H9 (cell line): ENCODE measurements around the gene GALNT9. TPM values are rescaled to one million over a fixed set of nuclear protein-coding genes. Genes with fewer than 3 reads are reported as not detected.

Experiments used
- DNase-seq: peaks from one replicate; pipeline ENCODE4 v3.0.0-alpha.2; 2017
- H2AFZ ChIP-seq: one replicate; pipeline ENCODE4 v1.6.1; 2013; ENCODE audit warnings: mild to moderate bottlenecking, low read length, control low read depth, moderate library complexity
- H2AK5ac ChIP-seq: 2 replicates; pipeline ENCODE4 v1.6.1; 2013; ENCODE audit warnings: low read length, control low read depth, mixed read lengths; ENCODE audit not compliant: insufficient read length
- H2BK120ac ChIP-seq: one replicate; pipeline ENCODE4 v1.6.1; 2013; ENCODE audit warnings: low read depth, mild to moderate bottlenecking, low read length, control low read depth, inconsistent platforms; ENCODE audit not compliant: poor library complexity, severe bottlenecking
- H2BK12ac ChIP-seq: 2 replicates; pipeline ENCODE4 v1.6.1; 2013; ENCODE audit warnings: low read length, control low read depth, mixed read lengths, low read depth; ENCODE audit not compliant: insufficient read length
- H2BK15ac ChIP-seq: 2 replicates; pipeline ENCODE4 v1.6.1; 2013; ENCODE audit warnings: low read depth, low read length, control low read depth
- H2BK20ac ChIP-seq: one replicate; pipeline ENCODE4 v1.6.1; 2013; ENCODE audit warnings: low read depth, mild to moderate bottlenecking, low read length, control low read depth, inconsistent platforms; ENCODE audit not compliant: poor library complexity, severe bottlenecking
- H2BK5ac ChIP-seq: 2 replicates; pipeline ENCODE4 v1.6.1; 2013; ENCODE audit warnings: low read length, control low read depth, mixed read lengths; ENCODE audit not compliant: insufficient read length
- H3K14ac ChIP-seq: 2 replicates; pipeline ENCODE4 v1.6.1; 2013; ENCODE audit warnings: low read length, control low read depth; ENCODE audit not compliant: insufficient read depth
- H3K18ac ChIP-seq: 2 replicates; pipeline ENCODE4 v1.6.1; 2013; ENCODE audit warnings: low read depth, mild to moderate bottlenecking, mixed read lengths, low read length, control low read depth; ENCODE audit not compliant: insufficient read length
- H3K23ac ChIP-seq: 2 replicates; pipeline ENCODE4 v1.6.1; 2013; ENCODE audit warnings: low read length, control low read depth, mixed read lengths, low read depth; ENCODE audit not compliant: insufficient read length
- H3K23me2 ChIP-seq: 2 replicates; pipeline ENCODE4 v1.6.1; 2013; ENCODE audit warnings: low read depth, mild to moderate bottlenecking, mixed read lengths, low read length, control low read depth; ENCODE audit not compliant: insufficient read length, poor library complexity, severe bottlenecking
- H3K27ac ChIP-seq: 2 replicates; pipeline ENCODE4 v1.5.1; 2013; ENCODE audit warnings: low read length, control low read depth, mixed read lengths, low read depth; ENCODE audit not compliant: insufficient read length
- H3K27me3 ChIP-seq: 2 replicates; pipeline ENCODE4 v1.6.1; 2013; ENCODE audit warnings: low read length, control low read depth, inconsistent platforms; ENCODE audit not compliant: insufficient read depth
- H3K4ac ChIP-seq: 2 replicates; pipeline ENCODE4 v1.6.1; 2013; ENCODE audit warnings: low read depth, mild to moderate bottlenecking, control low read depth, inconsistent platforms, low read length, moderate library complexity
- H3K4me1 ChIP-seq: 2 replicates; pipeline ENCODE4 v1.6.1; 2013; ENCODE audit warnings: low read length, control low read depth, inconsistent platforms; ENCODE audit not compliant: insufficient read depth
- H3K4me2 ChIP-seq: 2 replicates; pipeline ENCODE4 v1.6.1; 2013; ENCODE audit warnings: low read length, control low read depth, mixed read lengths; ENCODE audit not compliant: insufficient read length, insufficient read depth
- H3K56ac ChIP-seq: 2 replicates; pipeline ENCODE4 v1.6.1; 2013; ENCODE audit warnings: low read depth, mild to moderate bottlenecking, mixed read lengths, low read length, control low read depth; ENCODE audit not compliant: insufficient read length
- H3K79me1 ChIP-seq: 2 replicates; pipeline ENCODE4 v1.6.1; 2013; ENCODE audit warnings: low read depth, mild to moderate bottlenecking, moderate library complexity, low read length, control low read depth, inconsistent platforms; ENCODE audit not compliant: insufficient read depth, poor library complexity, severe bottlenecking
- H3K79me2 ChIP-seq: 2 replicates; pipeline ENCODE4 v1.6.1; 2013; ENCODE audit warnings: low read length, control low read depth, inconsistent platforms; ENCODE audit not compliant: insufficient read depth
- H3K9ac ChIP-seq: 2 replicates; pipeline ENCODE4 v1.6.1; 2013; ENCODE audit warnings: low read length, control low read depth, mixed read lengths; ENCODE audit not compliant: insufficient read length; ENCODE audit errors: extremely low read depth
- H3K9me3 ChIP-seq: one replicate; pipeline ENCODE4 v1.6.1; 2013; ENCODE audit warnings: low read depth, low read length, inconsistent platforms; ENCODE audit not compliant: control insufficient read depth
- H3T11ph ChIP-seq: one replicate; pipeline ENCODE4 v1.6.1; 2013; ENCODE audit warnings: mild to moderate bottlenecking, low read length, control low read depth, inconsistent platforms
- H4K20me1 ChIP-seq: one replicate; pipeline ENCODE4 v1.6.1; 2013; ENCODE audit not compliant: control insufficient read depth, insufficient read length, insufficient read depth
- H4K5ac ChIP-seq: 2 replicates; pipeline ENCODE4 v1.6.1; 2013; ENCODE audit warnings: low read depth, mild to moderate bottlenecking, mixed read lengths, low read length, control low read depth; ENCODE audit not compliant: insufficient read length
- H4K8ac ChIP-seq: replicated peaks from 2 replicates; pipeline ENCODE4 v1.6.1; 2013; ENCODE audit warnings: low read length, control low read depth, mixed read lengths, low read depth; ENCODE audit not compliant: insufficient read length
- H4K91ac ChIP-seq: 2 replicates; pipeline ENCODE4 v1.6.1; 2013; ENCODE audit warnings: low read depth, mild to moderate bottlenecking, moderate library complexity, mixed read lengths, low read length, control low read depth; ENCODE audit not compliant: insufficient read length
- H3K27ac Mint-ChIP-seq, 3 experiments: 2 replicates in 2 of 3; 3 replicates in 1 of 3; pipeline ENCODE4 v1.8.0; 2020 to 2021; ENCODE audit warnings: mixed read lengths in 3 of 3, mild to moderate bottlenecking in 1 of 3, moderate library complexity in 1 of 3
- H3K27me3 Mint-ChIP-seq: 2 replicates; pipeline ENCODE4 v1.8.0; 2021; ENCODE audit warnings: low read depth, mild to moderate bottlenecking, moderate library complexity, mixed read lengths
- H3K36me3 Mint-ChIP-seq, 3 experiments: 2 replicates in 2 of 3; 3 replicates in 1 of 3; pipeline ENCODE4 v1.8.0; 2020 to 2021; ENCODE audit warnings: low read depth in 3 of 3, mixed read lengths in 3 of 3; ENCODE audit not compliant: insufficient read depth in 1 of 3
- H3K4me1 Mint-ChIP-seq, 2 experiments: 2 replicates each; pipeline ENCODE4 v1.8.0; 2020; ENCODE audit warnings: mixed read lengths in 2 of 2
- H3K4me3 Mint-ChIP-seq, 2 experiments: 2 replicates in 1 of 2; 3 replicates in 1 of 2; pipeline ENCODE4 v1.8.0; 2020 to 2021; ENCODE audit warnings: mild to moderate bottlenecking in 2 of 2, mixed read lengths in 2 of 2, moderate library complexity in 1 of 2
- H3K9me3 Mint-ChIP-seq, 2 experiments: 2 replicates in 1 of 2; 3 replicates in 1 of 2; pipeline ENCODE4 v1.8.0; 2020; ENCODE audit warnings: mild to moderate bottlenecking in 2 of 2, mixed read lengths in 2 of 2, moderate library complexity in 1 of 2
- CTCF ChIP-seq: fragments of 200-600 bp; sonication (generic); conservative IDR thresholded peaks from 3 replicates; pipeline ENCODE4 v1.8.0; 2021; ENCODE audit warnings: antibody characterized with exemption, mild to moderate bottlenecking
- WGBS: extraction: QIAGEN DNeasy Blood & Tissue Kit; methylation state at CpG from one replicate; pipeline ENCODE4 v1.1.7; 2013; ENCODE audit warnings: missing lambda C conversion rate, low lambda C conversion rate, mixed read lengths; ENCODE audit not compliant: insufficient read length; ENCODE audit errors: extremely low coverage; 5-methylcytosine and 5-hydroxymethylcytosine counted together
- total RNA-seq: library from RNA; stranded (reverse); gene quantifications from 2 replicates; pipeline ENCODE4 v1.2.1, GENCODE V29; 2021

GALNT9 gene
- total RNA-seq, 1 experiment from 2014 or later, result 0.35 TPM

GRCh38 chr12:132168311-132169031 lies 160.9 kb downstream of the GALNT9 start:
- H4K8ac ChIP-seq, result no peak overlapping the region
- Mint-ChIP-seq H3K9me3 (peaks cover 9 to 13% of the 10 kb centered on the region in 2 experiments; a peak in 4 of 5 replicates), H3K27me3 (peaks cover 67% of the 10 kb centered on the region), H3K27ac (no peak overlapping the region), H3K4me3 (no peak overlapping the region), H3K36me3 (peaks cover 0 to 6% (median 0%) of the 10 kb centered on the region in 3 experiments; a peak in 1 of 7 replicates), H3K4me1 (no peaks in the 10 kb centered on the region)
- H3K14ac ChIP-seq, result no peak overlapping the region
- no peaks in the 10 kb centered on the region for H3K79me1 ChIP-seq
- H4K20me1 ChIP-seq, result no peaks in the 10 kb centered on the region
- no peak overlapping the region for H3K4me2 ChIP-seq
- H2BK5ac ChIP-seq, result no peak overlapping the region
- H3K27me3 ChIP-seq, result no peaks in the 10 kb centered on the region; the same call in 1 of the 2 replicates
- no peak overlapping the region for H4K5ac ChIP-seq
- no peak overlapping the region for H2BK20ac ChIP-seq
- H3K79me2 ChIP-seq, result no peaks in the 10 kb centered on the region
- no peak overlapping the region for H3K23ac ChIP-seq
- no peak for TF ChIP-seq CTCF
- no peaks in the 10 kb centered on the region for H3K4me1 ChIP-seq
- H3K4ac ChIP-seq, result no peak overlapping the region
- H2AFZ ChIP-seq, result no peak overlapping the region
- H2BK15ac ChIP-seq, result no peak overlapping the region
- DNase-seq, result no peak
- no peak overlapping the region for H3K27ac ChIP-seq
- H2BK12ac ChIP-seq, result no peak overlapping the region
- no CpG with 5 or more reads among the region's 31 CpGs for WGBS
- no peak overlapping the region for H3K9ac ChIP-seq
- H3K56ac ChIP-seq, result no peak overlapping the region
- no peaks in the 10 kb centered on the region for H3K9me3 ChIP-seq
- no peak overlapping the region for H3T11ph ChIP-seq
- no peak overlapping the region for H2BK120ac ChIP-seq
- no peak overlapping the region for H3K18ac ChIP-seq
- H3K23me2 ChIP-seq, result no peaks in the 10 kb centered on the region
- no peak overlapping the region for H4K91ac ChIP-seq
- no peak overlapping the region for H2AK5ac ChIP-seq
